ENCODE data around the gene SLC2A4RG. TPM values are rescaled to one million over a fixed set of nuclear protein-coding genes. Genes with fewer than 3 reads are reported as not detected.

The SLC2A4RG gene
- total RNA-seq, 3 donors from 2014 or later: 44.9 to 65.0 (median 50.6) TPM

DNA sequence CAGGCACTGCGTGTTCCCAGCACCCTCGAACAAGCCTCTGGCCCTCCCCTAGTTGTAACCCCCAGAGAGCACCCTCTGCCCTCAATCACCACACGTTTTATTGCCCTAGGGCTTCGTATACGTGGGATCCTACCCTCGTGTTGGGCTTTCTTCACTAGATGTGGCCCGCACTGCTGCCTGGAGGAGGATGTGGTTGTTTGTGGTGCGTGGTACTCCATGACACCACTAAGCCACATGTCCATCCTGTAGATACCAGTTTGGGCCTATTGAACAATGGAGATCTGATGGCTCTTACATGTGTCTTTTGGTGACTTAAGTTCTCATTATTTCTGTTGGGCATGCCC, 17.0 kb downstream of the SLC2A4RG start:
- intact Hi-C loops (cut with DNase I, micrococcal nuclease): no loop called here
- Histone ChIP-seq H3K9me3 (no peaks in the 10 kb centered on the region), H3K4me1 (ENCODE audit: low read depth) (no peaks in the 10 kb centered on the region), H3K4me3 (no peak overlapping the region), H3K36me3 (ENCODE audit: low read depth) (no peaks in the 10 kb centered on the region)
- no peak for TF ChIP-seq CTCF (IDR thresholded peaks at IDR 0.05)
- ATAC-seq (no peak), DNase-seq (peak in 1 of 3 donors; percentile 7)

DNA sequence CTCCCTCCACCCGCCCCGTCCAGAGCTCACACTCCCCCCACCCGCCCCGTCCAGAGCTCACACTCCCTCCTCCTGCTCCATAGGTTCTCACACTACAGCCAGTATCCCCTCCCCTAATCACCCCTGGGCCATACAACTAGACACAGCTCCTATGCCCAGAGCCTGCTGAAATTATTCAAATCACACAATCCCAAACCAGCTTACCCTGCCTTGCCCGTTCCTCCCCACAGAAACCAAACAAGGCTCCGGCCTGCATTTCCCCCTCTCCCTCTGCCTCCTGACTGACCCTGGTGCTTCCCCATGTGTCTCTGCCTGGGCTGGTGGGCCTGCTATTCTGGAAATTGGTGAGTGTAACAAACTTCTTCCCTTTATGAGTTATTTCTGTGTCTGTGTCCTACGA, 18.6 kb downstream of the SLC2A4RG start:
- ATAC-seq: no peak
- peak in 1 of 3 donors; percentile 8 for DNase-seq
- no peaks in the 10 kb centered on the region for H3K4me1 ChIP-seq (ENCODE audit: low read depth)
- intact Hi-C loops (cut with DNase I, micrococcal nuclease): no loop called here
- no peak for TF ChIP-seq CTCF (IDR thresholded peaks at IDR 0.05)
- H3K9me3 ChIP-seq: no peaks in the 10 kb centered on the region
- H3K36me3 ChIP-seq (ENCODE audit: low read depth): no peaks in the 10 kb centered on the region
- no peak overlapping the region for H3K4me3 ChIP-seq

GRCh38 chr20:63759377-63759901, 19.9 kb downstream of the SLC2A4RG start:
- H3K36me3 ChIP-seq (ENCODE audit: low read depth): no peaks in the 10 kb centered on the region
- intact Hi-C loops (cut with DNase I, micrococcal nuclease): no loop called here
- no peak for TF ChIP-seq CTCF (IDR thresholded peaks at IDR 0.05)
- H3K4me3 ChIP-seq: no peak overlapping the region
- DNase-seq (peak in 1 of 3 donors; percentile 4), ATAC-seq (no peak)
- H3K9me3 ChIP-seq: no peaks in the 10 kb centered on the region
- no peaks in the 10 kb centered on the region for H3K4me1 ChIP-seq (ENCODE audit: low read depth)

GRCh38 chr20:63765082-63765873, 25.7 kb downstream of the SLC2A4RG start:
- H3K36me3 ChIP-seq (ENCODE audit: low read depth): no peaks in the 10 kb centered on the region
- no peak for TF ChIP-seq CTCF (IDR thresholded peaks at IDR 0.05)
- H3K4me1 ChIP-seq (ENCODE audit: low read depth): no peaks in the 10 kb centered on the region
- H3K4me3 ChIP-seq: no peak overlapping the region
- intact Hi-C loops (cut with DNase I, micrococcal nuclease): no loop called here
- no peak for DNase-seq
- ATAC-seq: no peak
- H3K9me3 ChIP-seq: no peaks in the 10 kb centered on the region

DNA sequence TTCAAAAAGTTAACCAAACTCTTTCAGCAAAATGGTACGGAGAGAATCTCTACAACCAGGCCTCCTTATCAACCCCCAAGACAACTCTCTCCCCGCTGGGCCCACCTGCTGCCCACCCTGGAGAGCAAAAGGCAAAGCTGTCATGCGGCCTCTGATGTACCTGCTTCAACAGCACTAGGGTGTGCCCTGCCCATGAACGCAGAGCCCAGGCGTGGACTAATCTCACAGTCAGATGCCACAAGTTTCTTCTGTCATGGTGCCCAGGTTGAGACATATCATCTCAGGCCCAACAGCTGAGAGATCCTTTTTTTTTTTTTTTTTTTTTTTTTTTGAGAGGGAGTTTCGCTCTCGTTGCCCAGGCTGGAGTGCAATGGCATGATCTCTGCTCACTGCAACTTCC, 26.3 kb downstream of the SLC2A4RG start:
- Histone ChIP-seq H3K36me3 (ENCODE audit: low read depth) (no peaks in the 10 kb centered on the region), H3K4me1 (ENCODE audit: low read depth) (no peaks in the 10 kb centered on the region), H3K9me3 (no peaks in the 10 kb centered on the region), H3K4me3 (no peak overlapping the region)
- DNase-seq: no peak
- ATAC-seq: no peak
- intact Hi-C loops (cut with DNase I, micrococcal nuclease): no loop called here
- TF ChIP-seq CTCF (IDR thresholded peaks at IDR 0.05): no peak
